Hematopoietic multipotent progenitor cell treated with erythropoietin and hydrocortisone succinate and interleukin-3 and kit ligand, for 4 days (in vitro differentiated cells): ENCODE data around the gene EML1.

Experiments used
- DNase-seq: peaks from one replicate; pipeline ENCODE4 v3.0.0-alpha.2; 2015

The EML1 gene

GRCh38 chr14:99781853-99782610 is 11.2 kb upstream of the EML1 start:
- no peak for DNase-seq

GRCh38 chr14:99784508-99784907 is 8.7 kb upstream of the EML1 start:
- DNase-seq = no peak

- no peak for DNase-seq
These were observed 7.8 kb upstream of the EML1 start for GRCh38 chr14:99785426-99785825.

GRCh38 chr14:99786511-99786989 is 6.7 kb upstream of the EML1 start:
- DNase-seq = no peak

GRCh38 chr14:99788713-99789112 is 4.5 kb upstream of the EML1 start:
- no peak for DNase-seq

- DNase-seq = no peak
These were observed 3.6 kb upstream of the EML1 start for GRCh38 chr14:99789581-99789980.

GRCh38 chr14:99790201-99790977 is 2.8 kb upstream of the EML1 start:
- DNase-seq = no peak

- DNase-seq = no peak
These were observed 2.2 kb upstream of the EML1 start for GRCh38 chr14:99790978-99791376.

- DNase-seq = no peak
These were observed 1.6 kb upstream of the EML1 start for GRCh38 chr14:99791476-99792209.

- no peak for DNase-seq
These were observed 1.0 kb upstream of the EML1 start for GRCh38 chr14:99792210-99792535.

- no peak for DNase-seq
These were observed 531 bp upstream of the EML1 start for GRCh38 chr14:99792551-99793212.

GRCh38 chr14:99794151-99794780 is 1.1 kb downstream of the EML1 start:
- no peak for DNase-seq

GRCh38 chr14:99795046-99795445 is 1.8 kb downstream of the EML1 start:
- DNase-seq = no peak

- DNase-seq = no peak
These were observed 4.0 kb downstream of the EML1 start for GRCh38 chr14:99797231-99797630.

- no peak for DNase-seq
These were observed 7.6 kb downstream of the EML1 start for GRCh38 chr14:99800781-99801180.

GRCh38 chr14:99802301-99803105 is 9.3 kb downstream of the EML1 start:
- no peak for DNase-seq

GRCh38 chr14:99803106-99803775 is 10.0 kb downstream of the EML1 start:
- no peak for DNase-seq

GRCh38 chr14:99803803-99804202 is 10.6 kb downstream of the EML1 start:
- no peak for DNase-seq

GRCh38 chr14:99805757-99806439 is 12.7 kb downstream of the EML1 start:
- no peak for DNase-seq

GRCh38 chr14:99806836-99807235 is 13.6 kb downstream of the EML1 start:
- no peak for DNase-seq
